ENCODE results near the gene CADM1.

- TF ChIP-seq POLR2A (IDR thresholded peaks at IDR 0.05; ENCODE audit: low read depth, low read length) (no peak), JUN (IDR thresholded peaks at IDR 0.05; ENCODE audit: borderline replicate concordance, insufficient read depth, insufficient read length, low read depth) (no peak), EZH2 (IDR thresholded peaks at IDR 0.05; ENCODE audit: borderline replicate concordance, low read depth, low read length, severe bottlenecking) (no peak), FOS (IDR thresholded peaks at IDR 0.05; ENCODE audit: borderline replicate concordance, insufficient read depth, low read length) (no peak), MYC (IDR thresholded peaks at IDR 0.05; ENCODE audit: low read depth, low read length) (no peak), GATA2 (IDR thresholded peaks at IDR 0.05; ENCODE audit: insufficient read depth, insufficient read length, low read depth, low read length) (no peak), POLR2AphosphoS5 (IDR thresholded peaks at IDR 0.05; ENCODE audit: insufficient read depth, low read depth, low read length) (no peak), MAX (IDR thresholded peaks at IDR 0.05; ENCODE audit: insufficient read depth, insufficient read length) (no peak)
- TF ChIP-seq, protein P1, sequence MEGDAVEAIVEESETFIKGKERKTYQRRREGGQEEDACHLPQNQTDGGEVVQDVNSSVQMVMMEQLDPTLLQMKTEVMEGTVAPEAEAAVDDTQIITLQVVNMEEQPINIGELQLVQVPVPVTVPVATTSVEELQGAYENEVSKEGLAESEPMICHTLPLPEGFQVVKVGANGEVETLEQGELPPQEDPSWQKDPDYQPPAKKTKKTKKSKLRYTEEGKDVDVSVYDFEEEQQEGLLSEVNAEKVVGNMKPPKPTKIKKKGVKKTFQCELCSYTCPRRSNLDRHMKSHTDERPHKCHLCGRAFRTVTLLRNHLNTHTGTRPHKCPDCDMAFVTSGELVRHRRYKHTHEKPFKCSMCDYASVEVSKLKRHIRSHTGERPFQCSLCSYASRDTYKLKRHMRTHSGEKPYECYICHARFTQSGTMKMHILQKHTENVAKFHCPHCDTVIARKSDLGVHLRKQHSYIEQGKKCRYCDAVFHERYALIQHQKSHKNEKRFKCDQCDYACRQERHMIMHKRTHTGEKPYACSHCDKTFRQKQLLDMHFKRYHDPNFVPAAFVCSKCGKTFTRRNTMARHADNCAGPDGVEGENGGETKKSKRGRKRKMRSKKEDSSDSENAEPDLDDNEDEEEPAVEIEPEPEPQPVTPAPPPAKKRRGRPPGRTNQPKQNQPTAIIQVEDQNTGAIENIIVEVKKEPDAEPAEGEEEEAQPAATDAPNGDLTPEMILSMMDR (IDR thresholded peaks at IDR 0.05; ENCODE audit: extremely low read depth in 1 of 2, insufficient read depth in 1 of 2, low read depth in 1 of 2, low read length in 2 of 2) = no peak
Measured at GRCh38 chr11:115499241-115499799, 4.9 kb downstream of the CADM1 start.
